Inferior parietal cortex (tissue), 1 donor: Measurements from ENCODE around the gene MEI4.
"Not testable (repeated sequence)": the region's sequence is repeated elsewhere in the genome, so short reads cannot be mapped to it uniquely, and the experiment has no call there.

ENCODE experiments used
- DNase-seq: peaks from one replicate; pipeline ENCODE4 v3.0.0-alpha.2; 2016; ENCODE audit errors: extremely low spot score

MEI4 gene

GRCh38 chr6:77652739-77653138, at the start of gene MEI4:
Gene MEI4, plus strand, starts transcription at chr6:77653039. Its CDS starts 37,633 bp downstream, at chr6:77690672.
- no peak for DNase-seq

- DNase-seq: no peak
Measured at GRCh38 chr6:77604476-77604875, 48.4 kb upstream of the MEI4 start.

- no peak for DNase-seq
Measured at GRCh38 chr6:77607004-77607403, 45.8 kb upstream of the MEI4 start.

GRCh38 chr6:77609106-77609505, 43.7 kb upstream of the MEI4 start:
- no peak for DNase-seq

GRCh38 chr6:77619114-77619513, 33.7 kb upstream of the MEI4 start:
- DNase-seq: no peak

GRCh38 chr6:77620278-77620882, 32.5 kb upstream of the MEI4 start:
- DNase-seq: no peak

- DNase-seq: no peak
Measured at GRCh38 chr6:77624515-77624914, 28.3 kb upstream of the MEI4 start.

- DNase-seq: no peak
Measured at GRCh38 chr6:77626426-77626825, 26.4 kb upstream of the MEI4 start.

- no peak for DNase-seq
Measured at GRCh38 chr6:77630014-77630413, 22.8 kb upstream of the MEI4 start.

GRCh38 chr6:77633471-77633870, 19.4 kb upstream of the MEI4 start:
- DNase-seq: no peak

- DNase-seq: no peak
Measured at GRCh38 chr6:77633993-77634715, 18.7 kb upstream of the MEI4 start.

- no peak for DNase-seq
Measured at GRCh38 chr6:77638129-77638830, 14.6 kb upstream of the MEI4 start.

GRCh38 chr6:77644102-77644705, 8.6 kb upstream of the MEI4 start:
- no peak for DNase-seq

GRCh38 chr6:77650098-77650663, 2.7 kb upstream of the MEI4 start:
- DNase-seq: no peak

GRCh38 chr6:77653816-77654215, 977 bp downstream of the MEI4 start:
- DNase-seq: no peak

GRCh38 chr6:77655035-77655434, 2.2 kb downstream of the MEI4 start:
- DNase-seq: not testable (repeated sequence)

GRCh38 chr6:77656999-77657764, 4.3 kb downstream of the MEI4 start:
- no peak for DNase-seq

GRCh38 chr6:77666340-77666739, 13.5 kb downstream of the MEI4 start:
- DNase-seq: no peak

- no peak for DNase-seq
Measured at GRCh38 chr6:77666846-77667245, 14.0 kb downstream of the MEI4 start.

- no peak for DNase-seq
Measured at GRCh38 chr6:77669913-77670312, 17.1 kb downstream of the MEI4 start.

- no peak for DNase-seq
Measured at GRCh38 chr6:77674211-77674610, 21.4 kb downstream of the MEI4 start.
